DMS114 treated with DMSO at 0.1 percent for 48 hours (cell line): ENCODE measurements around the gene LAMTOR5.
"Not testable (repeated sequence)": the region's sequence is repeated elsewhere in the genome, so short reads cannot be mapped to it uniquely, and the experiment has no call there.

Experiments
- DNase-seq: peaks from one replicate; lab custom pipeline; 2025; ENCODE audit not compliant: unreplicated experiment; lab: John Stamatoyannopoulos, UW

LAMTOR5 gene

DNA sequence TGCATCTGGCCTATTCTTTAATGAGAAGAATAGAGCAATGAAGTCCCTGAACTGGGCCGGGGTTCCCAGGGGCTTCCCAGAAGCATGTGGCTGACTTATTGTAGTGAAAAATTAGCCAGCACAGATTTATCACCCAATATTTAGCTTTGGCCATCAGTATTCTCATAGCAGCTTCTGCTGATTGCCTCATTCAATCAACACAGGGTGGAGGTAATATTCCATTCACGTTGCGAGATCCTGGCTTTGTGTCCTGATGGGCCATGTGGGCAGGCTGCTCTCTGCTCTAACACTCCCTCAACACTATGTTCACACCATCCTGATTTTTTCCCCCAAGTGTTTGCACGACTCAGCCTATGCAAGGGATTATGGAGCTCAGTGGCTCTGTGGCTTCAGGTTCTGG, 21.5 kb upstream of the LAMTOR5 start:
- DNase-seq, result no peak

DNA sequence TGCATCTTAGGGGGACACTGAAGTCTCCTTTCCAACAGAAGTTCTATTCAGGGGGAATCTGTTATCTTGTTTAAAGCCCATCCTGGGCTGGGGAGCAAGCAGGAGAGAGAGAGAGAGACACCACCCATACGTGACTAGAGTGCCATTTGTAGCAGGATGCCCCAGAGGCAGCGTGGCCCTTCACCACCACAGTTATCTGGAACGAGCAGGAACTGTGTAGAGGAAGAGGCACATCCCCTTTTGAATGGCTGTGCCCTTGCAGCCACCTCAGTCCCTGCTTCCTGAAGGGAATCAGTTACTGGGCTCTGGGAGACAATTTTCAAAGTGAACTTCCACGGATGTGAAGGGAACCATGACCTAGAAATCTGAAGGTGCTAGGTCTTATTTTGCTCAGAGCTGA, 19.4 kb upstream of the LAMTOR5 start:
- no peak for DNase-seq

GRCh38 chr1:110425612-110426152, 18.2 kb upstream of the LAMTOR5 start:
- no peak for DNase-seq

DNA sequence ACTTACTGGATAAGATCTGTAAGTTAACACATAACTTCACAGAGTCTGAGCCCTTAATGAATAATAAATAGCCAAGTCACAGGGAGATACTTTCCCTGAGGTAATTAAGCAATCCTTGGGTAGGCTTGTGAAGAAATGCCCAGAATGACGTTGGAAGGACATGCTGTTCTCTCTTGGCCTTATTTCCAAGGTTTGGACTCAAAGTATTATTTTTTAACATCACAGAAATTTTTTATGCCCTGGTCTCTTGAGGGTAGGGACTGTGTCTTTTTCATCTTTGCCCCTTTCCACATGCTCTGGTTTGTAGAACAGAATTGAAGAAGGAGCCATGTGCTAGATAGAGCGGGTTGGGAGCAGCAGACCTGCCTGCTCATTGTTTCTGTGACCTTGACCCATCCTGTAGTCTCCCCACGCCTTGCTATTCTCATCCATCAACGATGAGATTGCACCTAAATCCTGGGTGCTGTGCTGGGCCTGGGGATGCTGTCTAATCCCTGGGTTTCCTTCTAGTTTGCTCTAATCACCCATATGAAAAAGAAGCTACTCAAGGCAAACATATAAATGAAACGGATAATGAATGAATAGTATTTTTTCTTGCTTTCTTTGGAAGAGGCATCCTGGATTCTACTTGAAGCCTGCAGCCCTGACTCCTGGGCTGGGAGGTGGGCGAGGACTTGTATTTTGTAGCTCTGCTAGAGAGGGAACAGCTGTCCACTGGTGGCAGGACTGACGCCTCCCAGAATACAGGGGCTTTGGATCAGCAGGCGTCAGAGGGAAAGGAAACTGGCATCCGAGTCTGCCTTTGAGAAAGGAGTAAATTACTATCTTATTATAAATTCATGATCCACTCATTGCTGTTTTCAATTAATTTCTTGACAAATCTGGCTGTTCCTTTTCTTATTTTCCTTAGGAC, 17.5 kb upstream of the LAMTOR5 start:
- no peak for DNase-seq

DNA sequence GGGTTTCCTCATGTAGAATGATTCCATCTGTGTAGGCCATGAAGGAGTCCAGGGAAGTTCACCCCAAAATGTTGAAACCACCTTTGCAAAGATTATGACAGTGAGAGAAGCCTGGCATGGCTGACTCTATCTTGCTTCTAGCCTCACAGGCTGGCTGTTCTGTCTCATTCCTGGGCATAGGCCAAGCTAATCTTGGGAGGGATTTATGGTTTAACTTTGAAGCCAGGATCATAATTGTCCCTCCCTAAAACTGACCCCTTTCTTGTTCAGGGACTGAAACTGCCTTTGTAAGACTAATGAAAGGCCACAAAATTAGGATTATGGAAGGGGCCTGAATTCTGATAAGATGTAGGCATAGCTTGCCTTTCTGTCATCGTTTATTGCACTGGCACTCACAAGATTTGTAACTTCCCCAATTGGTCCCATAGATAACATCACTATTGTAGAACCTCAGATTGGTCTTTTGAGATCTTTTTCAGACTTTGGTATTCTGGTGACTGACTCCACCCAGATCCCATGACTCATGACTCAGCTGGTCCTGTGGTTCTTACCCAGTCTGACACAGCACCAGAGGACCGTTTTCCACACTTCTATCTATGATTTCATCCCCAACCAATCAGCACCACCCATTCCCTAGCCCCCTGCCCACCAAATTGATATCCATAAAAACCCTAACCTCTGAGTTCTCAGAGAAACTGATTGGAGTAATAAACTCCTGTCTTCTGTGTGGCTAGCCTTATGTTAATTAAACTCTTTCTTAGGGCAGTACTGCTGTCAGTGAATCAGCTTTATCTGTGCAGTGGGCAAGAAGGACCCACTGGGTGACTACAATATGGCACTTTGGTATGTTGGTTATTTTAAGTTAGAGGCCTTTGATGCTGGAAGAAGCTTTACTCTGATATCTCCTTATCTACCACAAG, 13.6 kb upstream of the LAMTOR5 start:
- DNase-seq, result no peak

DNA sequence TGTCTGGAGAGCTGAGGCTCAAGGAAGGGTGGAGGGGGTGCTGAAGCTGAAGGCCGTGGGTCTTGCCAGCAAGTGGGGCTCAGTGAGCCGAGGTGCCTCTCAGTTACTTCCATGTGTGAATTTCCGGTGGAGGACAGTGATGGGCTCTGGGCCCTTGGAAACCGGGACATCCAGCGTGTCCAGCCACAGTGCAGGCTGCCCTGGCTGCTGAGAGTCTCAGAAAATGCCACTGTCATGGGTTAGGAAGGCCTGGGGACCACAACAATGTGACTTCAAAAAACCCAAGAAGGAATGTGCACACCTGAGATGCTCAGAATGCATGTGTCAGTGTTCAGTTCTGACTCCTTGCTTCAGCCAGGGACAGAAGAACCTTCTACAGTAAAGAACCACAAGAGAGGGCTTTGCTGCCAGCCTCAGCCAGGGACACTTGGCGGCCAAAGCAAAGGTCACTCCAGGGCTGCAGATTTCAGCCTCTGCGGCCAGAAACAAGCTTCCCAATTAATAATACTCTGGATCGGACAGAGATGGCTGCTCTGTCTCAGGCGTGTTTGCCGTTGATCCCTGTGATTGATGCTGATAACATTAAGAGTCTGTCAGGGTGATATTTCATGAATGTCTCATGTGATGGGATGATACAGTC, 12.6 kb upstream of the LAMTOR5 start:
- DNase-seq, result no peak

- DNase-seq, result no peak
Observed at GRCh38 chr1:110418729-110419128, 11.2 kb upstream of the LAMTOR5 start.

GRCh38 chr1:110413045-110413444, 5.6 kb upstream of the LAMTOR5 start:
- DNase-seq, result not testable (repeated sequence)

- DNase-seq, result peak; percentile 19
Observed at GRCh38 chr1:110412576-110412975, 5.1 kb upstream of the LAMTOR5 start.

GRCh38 chr1:110411173-110411735, 3.8 kb upstream of the LAMTOR5 start:
- DNase-seq, result no peak

GRCh38 chr1:110409316-110409715, 1.8 kb upstream of the LAMTOR5 start:
- DNase-seq, result no peak

DNA sequence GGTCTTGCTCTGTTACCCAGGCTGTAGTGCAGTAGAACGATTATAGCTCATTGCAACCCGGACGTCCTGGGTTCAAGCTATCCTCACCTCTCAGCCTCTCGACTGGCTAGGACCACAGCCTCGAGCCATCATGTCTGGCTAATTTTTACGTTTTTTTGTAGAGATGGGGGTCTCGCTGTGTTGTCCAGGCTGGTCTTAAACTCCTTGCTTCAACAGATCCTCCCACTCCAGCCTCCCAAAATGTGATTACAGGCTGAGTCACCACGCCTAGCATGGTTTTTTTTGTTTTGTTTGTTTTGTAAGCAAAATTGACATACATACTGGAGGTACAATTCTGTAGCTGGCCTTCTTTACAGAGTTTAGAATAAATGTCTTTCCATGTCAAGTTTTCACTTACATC, 994 bp upstream of the LAMTOR5 start:
- DNase-seq, result no peak

GRCh38 chr1:110406407-110406806, 1.1 kb downstream of the LAMTOR5 start:
- not testable (repeated sequence) for DNase-seq

DNA sequence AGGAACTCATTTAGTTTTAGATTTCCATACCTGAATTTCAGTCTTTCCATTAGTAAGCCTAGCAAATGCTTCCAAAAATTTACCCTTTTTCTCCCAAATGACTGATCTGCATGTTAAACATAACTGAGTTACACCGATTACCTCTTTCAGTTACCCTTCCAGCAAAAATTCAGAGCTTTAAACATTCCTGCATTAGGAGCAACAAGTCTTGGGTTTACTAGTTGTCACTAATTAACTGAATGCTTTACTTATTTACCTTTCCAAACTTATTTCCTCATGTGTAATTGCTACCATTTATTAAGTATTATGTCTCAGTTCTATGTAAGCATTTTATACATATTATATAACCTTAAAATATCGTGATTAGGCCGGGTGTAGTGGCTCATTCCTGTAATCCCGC, 3.1 kb downstream of the LAMTOR5 start:
- DNase-seq, result no peak

DNA sequence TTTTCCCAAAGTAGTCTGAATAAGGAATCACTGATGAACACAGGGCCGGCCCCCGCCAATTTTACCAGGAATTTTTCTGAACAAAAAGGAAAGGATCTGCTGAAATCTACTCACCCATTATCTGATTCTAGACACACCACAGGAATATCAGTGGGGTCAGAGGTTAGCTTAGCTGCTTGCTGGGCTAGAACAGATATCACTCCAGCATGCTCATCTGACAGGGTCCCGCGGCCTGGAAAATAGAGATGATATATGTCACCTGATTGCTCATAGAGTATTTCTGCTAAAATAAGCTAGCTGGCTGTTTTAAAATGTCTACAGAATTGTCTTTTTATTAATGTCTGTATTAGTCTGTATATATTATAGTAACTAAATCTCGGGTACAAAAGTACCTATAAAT, 3.7 kb downstream of the LAMTOR5 start:
- no peak for DNase-seq

GRCh38 chr1:110396259-110396958, 11.1 kb downstream of the LAMTOR5 start:
- not testable (repeated sequence) for DNase-seq

- no peak for DNase-seq
Observed at GRCh38 chr1:110394493-110394820, 13.0 kb downstream of the LAMTOR5 start.

- no peak for DNase-seq
Observed at GRCh38 chr1:110393691-110394492, 13.6 kb downstream of the LAMTOR5 start.

- no peak for DNase-seq
Observed at GRCh38 chr1:110393286-110393685, 14.2 kb downstream of the LAMTOR5 start.
